ENCODE results near the gene CHST3.

GRCh38 chr10:72007246-72007892 lies 43.2 kb downstream of the CHST3 start:
- TF ChIP-seq GATA3 (IDR thresholded peaks at IDR 0.05; ENCODE audit: low read depth, low read length) (no peak), GATA2 (IDR thresholded peaks at IDR 0.05; ENCODE audit: low read depth, low read length) (no peak)

Measured in SH-SY5Y (cell line).